Stimulated activated CD4-positive, alpha-beta T cell treated with anti-CD3 and anti-CD28 coated beads, Interleukin-4, amount 100 ng/mL, for 24 hours (primary cell): ENCODE results near the gene PLBD2.
"Not testable (repeated sequence)": the region's sequence is repeated elsewhere in the genome, so short reads cannot be mapped to it uniquely, and the experiment has no call there.

Experiments
- DNase-seq: peaks from one replicate; pipeline ENCODE4 v3.0.0-alpha.2; 2020

PLBD2 gene

DNA sequence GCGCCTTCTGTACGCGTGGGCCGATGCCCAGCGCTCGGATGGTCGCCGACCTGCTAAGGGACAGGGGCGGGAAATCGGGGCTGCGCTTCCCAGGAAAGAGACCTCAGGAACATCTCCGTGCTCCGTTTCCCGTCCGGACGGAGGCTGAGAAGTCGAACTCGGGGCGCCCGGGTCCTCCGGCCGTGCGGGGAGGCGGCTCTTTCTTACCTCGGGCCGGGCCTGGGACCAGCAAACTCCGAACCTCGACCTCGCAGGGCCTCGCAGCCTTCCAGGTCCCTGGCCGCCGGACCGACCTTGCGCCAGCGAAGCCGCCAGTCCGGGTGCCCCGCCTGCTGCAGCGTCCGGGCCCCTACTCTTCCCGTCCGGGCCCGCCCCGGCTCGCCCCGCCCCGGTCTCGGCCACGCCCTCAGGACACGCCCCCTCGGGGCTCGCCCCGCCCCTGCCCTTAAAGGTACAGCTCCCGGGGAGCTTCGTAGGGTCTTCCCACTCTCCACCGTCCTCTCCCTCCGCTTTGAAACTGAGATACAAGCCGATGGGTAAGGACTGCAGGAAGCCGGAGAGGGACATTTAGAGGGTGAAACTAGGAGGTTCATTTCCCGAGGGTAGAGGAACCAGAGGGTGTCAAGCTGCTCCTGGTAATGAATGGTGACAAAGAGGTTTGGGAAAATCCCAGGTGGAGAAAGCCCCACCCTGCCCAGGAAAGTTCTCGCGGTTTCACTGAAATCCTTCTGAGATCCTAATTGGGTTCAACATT, 23.4 kb upstream of the PLBD2 start, which contains the start of gene SLC8B1:
TSS of gene SLC8B1 (minus strand) at position 324 of the 754 bp plus-strand sequence. CDS start 2,231 bp downstream, outside the sequence.
- peak; percentile 87 for DNase-seq

DNA sequence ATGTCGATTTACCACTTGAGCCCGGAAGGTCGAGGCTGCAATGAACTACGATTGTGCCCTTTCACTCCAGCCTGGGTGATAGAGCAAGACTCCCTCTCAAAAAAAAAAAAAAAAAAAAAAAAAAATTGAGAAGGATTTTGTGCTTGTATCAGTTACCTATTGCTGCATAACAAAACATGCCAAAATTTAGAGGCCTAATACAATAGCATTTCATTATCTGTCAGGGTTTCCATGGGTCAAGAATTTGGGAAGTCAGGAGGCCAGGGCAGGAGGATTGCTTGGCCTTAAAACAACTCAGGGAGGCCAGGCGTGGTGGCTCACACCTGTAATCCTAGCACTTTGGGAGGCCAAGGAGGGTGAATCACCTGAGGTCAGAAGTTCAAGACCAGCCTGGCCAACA, 18.8 kb upstream of the PLBD2 start:
- DNase-seq: no peak

DNA sequence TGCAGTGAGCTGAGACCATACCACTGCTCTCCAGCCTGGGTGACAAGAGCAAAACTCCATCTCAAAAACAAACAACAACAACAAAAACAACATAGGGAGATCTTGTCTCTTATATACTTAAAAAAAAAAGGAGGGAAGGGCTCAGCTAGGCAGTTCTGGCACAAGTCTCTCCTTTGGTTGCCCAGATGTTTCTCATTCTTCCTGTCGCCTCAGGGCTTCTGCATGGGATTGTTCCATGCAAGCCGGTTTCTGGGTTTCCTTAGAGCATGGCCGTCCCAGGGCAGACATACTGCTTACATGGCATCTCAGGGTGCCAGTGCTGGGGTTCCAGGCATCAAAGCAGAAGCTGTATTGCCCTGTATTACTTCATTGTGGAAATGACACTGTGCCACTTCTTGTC, 18.3 kb upstream of the PLBD2 start:
- DNase-seq: no peak

DNA sequence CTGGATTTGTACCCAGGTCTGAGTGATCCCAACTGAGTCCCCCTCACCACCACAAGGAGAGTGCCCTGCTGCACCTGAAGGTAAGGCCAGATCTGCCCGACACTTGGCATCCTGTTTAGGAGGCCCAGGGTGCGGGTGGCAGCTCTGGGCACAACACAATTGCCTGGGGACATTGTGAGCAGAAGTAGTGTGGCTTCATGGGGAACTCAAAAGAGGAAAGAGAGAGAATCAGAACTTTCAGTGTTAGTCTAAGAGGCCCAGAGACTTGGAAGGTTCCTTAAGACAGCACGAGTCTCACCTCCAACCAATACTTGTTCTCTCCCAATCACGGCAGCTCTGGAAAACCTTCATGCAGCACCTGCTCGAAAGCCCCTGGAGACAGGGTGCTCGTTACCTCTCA, 16.9 kb upstream of the PLBD2 start:
- no peak for DNase-seq

DNA sequence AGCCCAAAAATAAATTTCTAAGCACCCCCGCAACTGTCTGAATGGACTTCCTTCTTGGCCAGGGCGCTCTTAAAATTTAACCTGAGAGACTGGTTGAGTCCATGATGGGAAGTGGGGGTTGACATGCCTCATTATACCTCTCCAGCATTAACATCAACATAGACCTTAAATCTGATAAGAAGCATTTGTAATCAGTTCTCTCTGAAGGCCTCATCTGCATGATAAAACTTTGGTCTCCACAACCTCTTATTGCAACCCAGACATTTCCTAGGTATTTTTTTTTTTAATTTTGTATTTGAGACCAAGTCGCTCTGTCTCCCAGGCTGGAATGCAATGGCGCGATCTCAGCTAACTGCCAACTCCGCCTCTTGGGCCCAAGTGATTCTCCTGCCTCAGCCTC, 13.1 kb upstream of the PLBD2 start:
- DNase-seq: no peak

GRCh38 chr12:113346353-113346752, 12.0 kb upstream of the PLBD2 start:
- no peak for DNase-seq

DNA sequence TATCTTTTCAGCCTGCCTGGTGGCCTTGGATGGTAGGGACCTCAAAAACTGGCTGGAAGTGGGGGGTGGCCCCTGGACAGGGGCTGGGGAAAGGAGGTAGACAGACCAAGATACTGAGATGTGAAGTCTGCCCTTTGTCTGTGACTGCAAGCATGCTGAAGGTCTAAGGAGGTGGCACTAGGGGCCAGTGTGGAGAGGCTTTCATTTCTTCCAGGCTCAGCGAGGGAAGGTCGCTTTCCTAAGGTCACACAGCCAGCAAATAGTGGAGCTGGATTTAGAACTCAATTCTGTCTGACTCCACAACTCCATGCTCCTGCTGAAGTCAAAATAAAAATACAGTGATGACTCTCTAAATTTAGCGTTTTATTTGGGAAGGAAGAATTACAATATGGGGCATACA, 11.3 kb upstream of the PLBD2 start:
- no peak for DNase-seq

DNA sequence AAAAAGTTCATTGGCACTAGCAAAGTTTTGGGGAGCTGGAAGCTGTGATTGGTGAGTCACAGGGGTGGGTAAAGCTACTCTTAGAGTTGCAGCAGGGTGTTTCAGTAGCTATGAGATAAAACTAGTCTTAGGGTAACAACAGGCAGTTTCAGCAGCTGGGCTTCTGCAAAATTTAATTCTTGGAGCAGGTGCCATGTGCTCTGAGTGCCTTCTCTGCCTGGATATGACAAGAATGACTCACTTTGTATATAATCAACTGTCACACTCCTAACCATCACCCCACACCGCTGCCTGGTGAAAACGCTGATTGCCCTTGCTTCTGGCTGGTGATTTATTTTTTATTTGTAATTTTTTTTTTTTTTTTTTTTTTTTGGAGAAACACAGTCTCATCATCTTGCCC, 10.5 kb upstream of the PLBD2 start:
- no peak for DNase-seq

DNA sequence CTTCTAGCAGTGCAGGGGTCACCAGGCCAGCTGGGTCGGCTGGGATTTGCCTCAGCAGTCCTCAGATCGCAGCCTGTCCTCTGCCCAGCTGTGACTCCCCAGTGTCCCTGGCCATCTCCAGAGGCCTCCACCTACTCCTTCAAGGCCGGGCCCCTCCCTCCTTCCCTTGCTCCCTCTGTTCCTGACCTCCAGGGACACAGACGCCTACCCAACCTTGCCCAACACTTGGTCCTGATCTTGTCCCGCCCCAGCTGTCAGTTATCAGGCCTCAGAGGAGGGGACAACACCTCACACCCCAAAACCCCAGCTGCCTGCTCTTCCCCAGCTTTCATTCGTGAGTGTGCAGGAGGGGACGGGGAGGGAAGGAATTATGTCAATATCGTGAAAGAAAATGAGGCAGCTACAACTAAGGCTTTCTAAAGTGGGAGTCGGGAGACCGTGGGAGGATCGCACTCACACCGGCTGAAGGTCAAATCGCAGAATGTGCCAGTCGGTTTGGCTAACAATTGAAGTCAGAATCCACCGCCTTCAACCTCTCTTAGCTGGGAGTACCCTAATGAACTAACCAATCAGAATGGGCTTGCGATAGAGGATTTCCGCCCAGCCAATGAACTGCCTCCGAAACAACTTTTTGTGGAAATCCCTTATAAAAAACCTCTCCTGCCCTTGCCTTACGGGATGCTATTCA, 9.4 kb upstream of the PLBD2 start:
- no peak for DNase-seq

DNA sequence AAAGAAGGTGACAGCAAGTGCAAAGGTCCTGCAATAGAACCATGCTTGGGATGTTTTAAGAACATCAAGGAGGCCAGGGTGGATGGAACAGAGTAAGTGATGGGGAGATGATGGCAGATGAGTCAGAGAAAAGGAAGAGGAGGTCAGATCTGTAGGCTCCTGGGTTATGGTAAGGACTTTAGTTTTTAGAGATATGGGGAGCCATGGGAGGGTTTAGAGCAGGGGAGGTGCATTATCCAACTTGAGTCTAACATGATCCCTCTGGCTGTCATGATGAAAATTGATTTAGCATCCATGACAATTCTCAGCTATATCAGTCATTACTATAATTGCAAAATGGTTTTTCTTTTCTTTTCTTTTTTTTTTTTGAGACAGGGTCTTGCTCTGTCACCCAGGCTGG, 7.3 kb upstream of the PLBD2 start:
- DNase-seq: no peak

DNA sequence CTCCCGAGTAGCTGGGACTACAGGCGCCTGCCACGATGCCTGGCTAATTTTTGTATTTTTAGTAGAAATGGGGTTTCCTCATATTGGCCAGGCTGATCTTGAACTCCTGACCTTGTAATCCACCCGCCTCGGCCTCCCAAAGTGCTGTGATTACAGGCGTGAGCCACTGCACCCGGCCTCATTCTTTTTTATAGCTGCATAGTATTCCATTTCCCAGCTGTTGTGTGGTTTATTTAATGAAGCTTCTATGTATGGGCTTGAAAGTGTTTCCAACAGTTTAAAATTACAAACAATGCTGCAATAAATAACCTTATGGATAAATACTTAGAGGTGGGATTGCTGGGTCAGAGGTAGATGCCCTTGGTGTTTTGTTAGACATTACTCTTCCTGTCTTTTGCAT, 4.2 kb upstream of the PLBD2 start:
- not testable (repeated sequence) for DNase-seq

- DNase-seq: no peak
Measured at GRCh38 chr12:113359133-113359938, 949 bp downstream of the PLBD2 start.

DNA sequence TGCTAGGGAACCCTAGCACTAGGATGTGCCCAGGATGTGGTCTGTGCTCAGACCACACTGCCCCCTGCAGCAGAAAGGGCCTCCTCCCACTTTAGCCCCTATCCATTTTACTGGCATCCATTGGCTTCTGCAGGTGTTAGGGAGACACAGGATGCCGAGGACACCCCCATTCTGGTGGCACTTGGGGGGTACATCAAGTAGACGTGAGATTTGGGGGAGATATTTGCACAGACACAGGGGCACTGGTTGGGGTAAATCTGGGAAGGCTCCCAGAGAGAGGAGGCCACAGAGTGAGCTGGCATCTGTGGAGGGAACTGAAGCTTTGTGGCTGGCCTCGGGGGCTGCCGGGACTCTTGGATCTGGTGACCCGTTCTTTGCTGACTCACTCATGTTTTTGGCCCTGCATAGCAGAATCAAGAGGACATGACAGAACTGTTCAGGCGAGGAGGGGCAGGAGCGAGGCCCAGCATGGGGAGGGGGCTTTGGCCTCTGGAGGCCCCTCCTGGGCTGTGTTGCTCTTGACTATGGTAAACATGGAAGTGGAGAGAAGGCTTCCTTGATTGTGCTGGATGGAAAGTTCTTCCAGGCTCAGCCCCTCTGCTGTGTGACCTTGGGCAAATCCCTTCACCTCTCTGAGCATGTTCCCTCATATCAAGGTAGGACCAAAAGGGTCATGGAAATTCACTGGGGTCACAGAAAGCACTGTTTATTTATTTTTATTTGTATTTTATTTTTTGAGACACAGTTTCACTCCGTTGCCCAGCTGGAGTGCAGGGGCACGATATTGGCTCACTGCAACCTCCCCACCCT, 1.8 kb downstream of the PLBD2 start:
- DNase-seq: no peak

DNA sequence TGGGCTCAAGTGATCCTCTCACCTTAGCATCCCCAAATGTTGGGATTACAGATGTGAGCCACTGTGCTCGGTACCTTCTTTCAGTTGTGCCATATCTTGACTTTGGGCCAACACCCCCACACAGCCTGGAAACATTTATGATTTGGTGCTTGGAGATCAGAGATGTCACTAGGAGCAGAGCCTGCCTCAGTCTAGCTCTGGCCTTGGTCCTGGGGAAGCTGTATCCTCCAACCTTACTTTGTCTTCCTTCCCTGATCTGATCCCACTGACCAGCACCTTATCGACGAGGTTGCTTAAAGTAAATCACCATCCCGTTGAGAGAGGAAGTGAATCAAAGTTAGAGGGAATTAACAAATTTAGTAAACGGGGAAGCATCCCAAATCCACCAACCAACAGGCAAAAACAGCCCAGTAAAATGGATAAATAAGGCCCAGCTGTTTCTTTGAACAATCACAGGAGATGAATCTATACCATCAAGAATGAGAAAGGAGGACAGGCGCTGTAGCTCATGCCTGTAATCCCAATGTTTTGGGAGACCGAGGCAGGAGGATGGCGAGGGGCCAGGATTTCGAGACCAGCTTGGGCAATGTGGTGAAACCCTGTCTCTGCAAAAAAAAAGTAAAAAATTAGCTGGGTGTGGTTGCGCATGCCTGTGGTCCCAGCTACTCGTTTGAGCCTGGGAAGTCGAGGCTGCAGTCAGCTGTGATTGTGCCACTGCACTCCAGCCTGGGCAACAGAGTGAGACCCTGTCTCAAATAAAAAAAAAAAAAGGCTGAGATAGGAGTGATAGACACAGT, 3.4 kb downstream of the PLBD2 start:
- DNase-seq: no peak

GRCh38 chr12:113364698-113365097, 6.3 kb downstream of the PLBD2 start:
- DNase-seq: no peak

DNA sequence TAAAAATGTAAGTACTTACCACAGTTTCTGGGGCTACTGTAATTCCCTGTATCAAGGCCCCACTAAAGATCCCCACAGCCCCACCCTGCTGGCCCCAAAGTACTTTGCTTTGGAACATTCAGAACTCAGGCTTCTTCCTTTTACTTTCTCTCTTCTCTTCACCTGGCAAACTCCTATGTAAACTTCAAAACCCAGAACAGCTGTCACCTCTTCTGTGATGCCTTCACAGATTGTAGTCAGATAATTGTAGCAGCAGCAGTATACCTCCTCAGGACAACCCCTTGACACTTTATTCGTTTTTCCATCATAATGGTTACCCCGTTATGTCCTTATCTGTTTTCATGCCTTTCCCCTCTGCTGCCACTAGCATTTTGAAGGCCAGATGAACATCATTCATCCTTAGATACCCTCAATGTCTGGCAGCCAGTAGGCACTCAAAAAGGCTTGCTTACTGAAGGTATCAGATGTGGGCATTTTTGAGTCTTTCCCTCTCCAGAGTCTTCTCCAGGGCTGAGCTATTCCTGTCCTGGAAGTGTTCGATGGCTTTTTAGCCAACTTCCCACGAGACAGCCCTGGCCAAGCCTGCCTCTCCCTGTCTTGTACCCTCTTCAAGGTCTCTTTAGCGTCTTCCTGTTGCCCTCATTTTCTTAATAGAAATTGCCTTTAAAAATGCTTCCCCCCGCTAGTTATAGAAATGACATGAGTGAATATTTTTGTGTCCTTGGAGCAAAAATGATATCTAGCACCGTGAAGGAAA, 7.4 kb downstream of the PLBD2 start:
- DNase-seq: no peak

GRCh38 chr12:113366827-113367226, 8.4 kb downstream of the PLBD2 start:
- no peak for DNase-seq

DNA sequence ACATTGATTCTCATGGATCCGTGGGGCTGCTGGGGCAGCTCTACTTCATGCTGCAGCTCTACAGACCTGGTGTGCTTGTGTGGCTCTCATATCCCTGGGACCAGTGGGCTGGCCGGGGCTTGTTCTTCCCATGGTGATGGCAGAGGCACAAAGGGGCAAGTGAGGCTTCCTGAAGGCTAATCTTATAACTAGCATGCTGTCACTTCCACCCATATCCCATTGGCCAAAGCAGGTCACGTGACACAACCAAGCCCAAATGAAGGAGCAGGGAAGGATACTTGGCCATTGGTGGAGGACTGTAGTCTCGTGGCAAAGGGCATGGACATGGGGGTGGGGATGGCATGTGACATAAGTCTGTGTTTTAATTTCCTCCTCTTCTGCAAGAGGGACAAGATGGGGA, 9.9 kb downstream of the PLBD2 start:
- no peak for DNase-seq

DNA sequence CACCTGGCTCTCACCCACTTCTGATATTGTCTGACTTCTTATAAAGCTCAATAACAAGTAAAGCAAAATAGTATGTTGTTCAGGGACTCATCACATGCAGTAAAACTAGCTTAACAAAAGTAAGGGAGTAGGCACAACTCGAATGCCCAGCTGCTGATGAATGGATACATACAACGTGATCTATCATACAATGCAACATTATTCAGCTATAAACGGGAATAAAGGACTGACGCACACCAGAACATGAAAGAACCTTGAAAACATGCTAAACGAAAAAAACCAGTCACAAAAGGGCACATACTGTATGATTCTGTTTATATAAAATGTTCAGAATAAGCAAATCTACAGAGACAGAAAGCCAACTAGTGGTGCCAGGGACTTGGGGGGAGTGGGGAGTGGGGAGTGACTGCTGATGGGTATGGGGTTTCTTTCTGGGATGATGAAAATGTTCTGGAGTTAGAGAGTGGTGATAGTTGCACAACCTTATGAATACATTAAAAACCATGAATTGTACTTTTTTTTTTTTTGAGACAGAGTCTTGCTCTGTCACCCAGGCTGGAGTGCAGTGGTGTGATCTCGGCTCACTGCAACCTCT, 11.1 kb downstream of the PLBD2 start:
- DNase-seq: no peak

DNA sequence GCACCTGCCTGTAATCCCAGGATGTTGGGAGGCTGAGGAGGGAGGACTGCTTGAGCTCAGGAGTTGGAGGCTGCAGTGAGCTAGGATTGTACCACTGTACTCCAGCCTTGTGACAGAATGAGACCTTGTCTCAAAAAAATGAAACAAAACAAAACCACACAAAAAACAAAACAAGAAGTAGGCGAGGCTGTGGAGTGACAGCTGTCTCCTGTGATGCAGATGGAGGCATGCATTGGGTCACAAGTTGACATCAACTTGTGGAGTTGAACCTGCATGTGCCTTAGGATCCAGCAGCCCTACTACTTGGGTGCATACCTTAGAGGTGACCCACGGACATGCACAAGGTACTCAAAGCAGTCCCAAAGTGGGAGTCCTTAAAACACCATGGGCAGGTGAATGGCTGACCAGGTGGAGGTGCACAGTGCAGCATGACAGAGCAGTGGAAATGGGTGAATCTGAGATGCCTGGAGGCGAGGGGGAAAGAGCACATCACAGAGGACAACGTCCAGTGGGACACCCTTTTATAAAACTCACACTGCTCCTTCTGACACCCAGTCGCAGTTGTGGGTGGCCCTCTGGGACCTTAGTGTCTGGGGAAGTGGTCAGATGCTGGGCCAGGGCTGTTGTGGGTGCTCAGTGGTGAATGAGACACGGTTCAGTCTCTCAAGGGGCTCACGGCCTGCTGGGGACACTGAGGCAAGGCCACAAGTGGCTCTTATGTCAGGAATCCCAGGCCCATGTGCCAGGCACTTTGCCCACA, 12.7 kb downstream of the PLBD2 start:
- DNase-seq: no peak
